ENCODE data around the gene ETV1.
A peak's percentile ranks its signal among the peaks of the same experiment; 100 is the strongest.

The ETV1 gene

DNA sequence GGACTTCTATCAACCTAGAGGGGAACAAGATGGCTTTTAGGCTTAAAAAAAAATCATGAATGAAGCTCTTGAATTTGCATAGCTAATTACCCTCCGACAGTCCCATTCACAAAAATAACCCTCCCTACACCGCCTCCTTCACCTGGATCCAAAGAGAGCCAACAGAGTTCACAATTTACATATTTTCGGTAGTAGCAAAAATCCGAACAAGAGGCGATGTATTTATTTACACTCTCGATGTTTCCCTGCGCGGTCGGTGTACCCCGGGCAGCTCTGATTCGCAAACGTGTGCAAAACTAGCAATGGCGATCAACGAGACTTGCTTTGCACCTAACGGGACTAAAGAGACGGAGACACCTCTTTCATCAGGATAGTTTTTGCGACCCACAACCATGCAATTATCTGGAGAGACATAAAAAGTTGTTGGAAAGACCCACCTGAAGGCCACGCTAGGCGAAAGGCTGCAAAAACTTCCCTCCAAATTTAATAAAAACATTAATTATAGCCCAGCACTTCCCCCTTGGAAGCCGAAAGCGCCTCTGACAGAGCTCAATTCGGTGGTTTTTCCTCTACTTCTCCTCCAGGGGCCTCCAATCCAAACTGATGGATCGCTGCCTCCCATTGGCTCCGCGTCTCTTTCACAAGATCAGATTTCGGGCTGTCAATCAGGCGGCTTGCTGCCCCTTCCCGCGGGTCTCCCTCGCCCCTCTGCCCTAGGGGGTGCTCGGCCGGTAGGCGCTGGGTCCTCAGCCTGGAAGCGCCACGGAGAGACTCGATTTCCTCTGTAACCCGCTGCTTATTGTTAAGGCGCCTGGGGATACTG lies at the start of gene ETV1:
TSS of gene ETV1 (minus strand) at position 541 of the 823 bp plus-strand sequence. CDS start 614 bp downstream, outside the sequence.
- peak; percentile 81 for DNase-seq (ENCODE audit: low spot score)

DNA sequence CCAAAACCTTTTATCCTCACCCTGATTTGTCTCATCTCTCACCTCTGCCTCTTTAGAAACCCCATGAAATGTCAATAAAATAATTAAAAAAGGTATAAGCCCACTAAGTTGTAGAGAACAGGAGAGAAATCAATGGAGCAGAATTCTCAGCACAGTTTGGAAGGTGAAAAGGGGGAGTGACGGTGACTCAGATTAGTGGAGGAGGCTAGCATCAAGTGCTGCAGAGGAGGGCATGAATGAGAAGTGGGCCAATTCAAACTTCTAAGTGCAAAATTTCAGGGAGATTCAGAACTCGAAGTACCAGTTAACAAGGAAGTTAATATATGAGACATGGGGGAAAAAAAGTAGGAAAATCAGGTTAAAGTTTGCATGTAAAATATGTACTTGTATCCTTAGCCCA lies 34.9 kb upstream of the ETV1 start:
- no peak for DNase-seq (ENCODE audit: low spot score)

DNA sequence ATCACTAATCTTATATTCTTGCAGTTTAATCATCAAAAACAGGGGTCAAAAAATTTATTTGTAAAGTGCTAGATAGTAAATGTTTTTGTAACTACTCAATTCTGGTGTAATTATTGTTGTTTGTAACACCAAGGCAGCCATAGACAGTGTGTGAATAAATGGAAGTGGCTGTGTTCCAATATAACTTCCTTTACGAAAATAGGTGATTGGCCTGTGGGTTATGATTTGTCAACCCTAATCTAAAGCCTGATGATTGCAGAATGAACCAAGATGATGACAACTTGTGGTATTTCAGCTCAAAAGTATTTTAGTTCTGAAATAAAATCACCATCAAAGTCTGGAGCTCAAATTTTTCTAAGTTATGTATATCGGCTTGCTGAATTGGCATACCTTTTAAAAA lies 34.4 kb upstream of the ETV1 start:
- DNase-seq (ENCODE audit: low spot score): no peak

DNA sequence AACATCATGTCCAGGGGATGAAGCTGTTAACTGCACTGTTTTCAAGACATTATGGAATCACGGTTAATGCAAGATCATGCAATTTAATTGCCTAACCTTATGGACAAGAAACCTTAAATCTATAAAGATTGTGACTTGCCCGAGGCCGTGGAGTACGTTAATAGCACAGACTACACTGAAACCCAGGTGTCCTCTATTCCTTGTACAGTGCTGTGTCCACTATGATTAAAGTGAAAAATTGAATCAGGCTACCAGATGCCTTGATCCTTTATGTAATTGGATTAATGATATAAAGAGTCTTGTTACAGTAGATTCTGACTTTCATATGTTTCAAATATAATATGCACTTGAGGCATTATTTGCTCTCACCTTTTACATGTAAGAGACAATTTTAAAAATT lies 33.9 kb upstream of the ETV1 start:
- DNase-seq (ENCODE audit: low spot score): no peak

DNA sequence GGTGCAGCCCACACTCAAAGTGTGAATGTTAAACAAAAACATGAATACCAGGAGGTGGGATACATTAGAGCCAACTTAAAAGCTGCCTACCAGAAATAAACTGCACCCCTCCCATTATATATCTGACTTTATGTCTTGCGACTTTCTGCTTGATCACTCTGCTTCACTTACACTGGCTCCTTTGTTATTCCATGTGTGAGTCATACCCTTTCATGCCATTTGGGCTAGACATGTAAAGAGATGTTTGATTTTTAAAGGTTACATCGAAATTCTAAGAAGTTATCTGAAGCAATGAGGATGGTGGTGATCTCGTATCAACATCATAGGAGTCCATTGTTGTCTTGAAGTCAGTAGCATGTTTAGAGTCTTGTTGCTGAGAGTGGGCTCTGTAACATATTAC lies 31.6 kb upstream of the ETV1 start:
- peak; percentile 4 for DNase-seq (ENCODE audit: low spot score)

- DNase-seq (ENCODE audit: low spot score): no peak
Measured at GRCh38 chr7:14020339-14020900, 31.0 kb upstream of the ETV1 start.

DNA sequence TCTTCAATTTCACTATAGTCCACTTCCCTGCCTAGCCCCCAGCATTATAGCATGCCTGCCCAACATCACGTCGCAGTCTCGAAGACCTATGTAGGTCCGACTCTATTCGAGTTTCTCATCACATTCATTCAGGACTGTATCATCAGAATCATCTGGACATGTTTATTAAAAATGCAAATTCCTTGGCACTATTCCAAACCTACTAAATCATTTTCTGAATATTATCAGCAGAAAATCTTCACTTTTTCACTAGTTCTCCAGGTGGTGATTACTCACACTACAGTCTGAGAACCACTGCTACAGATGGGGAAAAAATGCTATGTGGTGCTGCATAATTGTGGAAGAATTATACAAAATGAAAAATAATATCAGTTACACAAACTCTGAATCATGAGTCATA lies 29.3 kb upstream of the ETV1 start:
- DNase-seq (ENCODE audit: low spot score): no peak

DNA sequence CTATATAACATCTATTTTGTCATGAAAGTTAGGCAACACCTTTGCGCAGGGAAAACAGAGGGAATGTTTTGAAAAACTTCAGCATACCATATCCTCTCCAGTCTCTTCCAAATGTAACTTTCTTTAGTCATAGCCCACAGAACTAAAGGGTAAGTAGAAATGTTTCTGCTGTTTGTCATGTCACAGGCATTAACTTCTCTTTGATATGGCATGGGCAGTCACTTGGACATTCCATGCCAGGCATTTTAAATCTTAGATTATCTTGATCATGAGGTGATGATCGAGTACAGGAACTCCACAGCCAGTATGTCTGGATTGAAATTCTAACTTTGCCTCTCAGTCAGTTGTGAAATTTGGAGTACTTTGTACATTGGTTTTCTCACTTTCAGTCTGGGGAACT lies 27.5 kb upstream of the ETV1 start:
- peak; percentile 12 for DNase-seq (ENCODE audit: low spot score)

- no peak for DNase-seq (ENCODE audit: low spot score)
Measured at GRCh38 chr7:14013898-14014297, 24.4 kb upstream of the ETV1 start.

GRCh38 chr7:14009453-14010418 lies 20.3 kb upstream of the ETV1 start:
- DNase-seq (ENCODE audit: low spot score): no peak

GRCh38 chr7:14001139-14001538 lies 11.7 kb upstream of the ETV1 start:
- no peak for DNase-seq (ENCODE audit: low spot score)

DNA sequence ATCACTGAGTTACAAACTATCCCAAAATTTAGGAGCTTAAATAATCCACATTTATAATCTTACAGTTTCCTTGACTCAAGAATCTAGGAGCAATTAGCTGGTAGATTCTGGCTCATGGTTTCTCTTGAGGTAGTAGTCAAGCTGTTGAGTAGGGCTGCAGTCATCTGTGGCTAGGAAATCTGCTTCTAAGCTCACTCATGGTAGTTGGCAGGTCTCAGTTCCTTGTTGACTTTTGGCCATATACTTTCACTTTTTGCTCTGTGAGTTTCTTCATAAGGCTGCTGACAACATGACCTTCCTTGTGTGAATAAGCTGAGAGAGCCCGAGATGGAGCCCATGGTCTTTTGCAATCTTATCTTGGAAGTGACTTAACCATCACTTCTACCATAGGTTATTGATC lies 10.8 kb upstream of the ETV1 start:
- no peak for DNase-seq (ENCODE audit: low spot score)

- DNase-seq (ENCODE audit: low spot score): peak; percentile 27
Measured at GRCh38 chr7:13998866-13999265, 9.4 kb upstream of the ETV1 start.

- no peak for DNase-seq (ENCODE audit: low spot score)
Measured at GRCh38 chr7:13992596-13992964, 3.1 kb upstream of the ETV1 start.

GRCh38 chr7:13991791-13992595 lies 2.5 kb upstream of the ETV1 start:
- DNase-seq (ENCODE audit: low spot score): peak; percentile 10

DNA sequence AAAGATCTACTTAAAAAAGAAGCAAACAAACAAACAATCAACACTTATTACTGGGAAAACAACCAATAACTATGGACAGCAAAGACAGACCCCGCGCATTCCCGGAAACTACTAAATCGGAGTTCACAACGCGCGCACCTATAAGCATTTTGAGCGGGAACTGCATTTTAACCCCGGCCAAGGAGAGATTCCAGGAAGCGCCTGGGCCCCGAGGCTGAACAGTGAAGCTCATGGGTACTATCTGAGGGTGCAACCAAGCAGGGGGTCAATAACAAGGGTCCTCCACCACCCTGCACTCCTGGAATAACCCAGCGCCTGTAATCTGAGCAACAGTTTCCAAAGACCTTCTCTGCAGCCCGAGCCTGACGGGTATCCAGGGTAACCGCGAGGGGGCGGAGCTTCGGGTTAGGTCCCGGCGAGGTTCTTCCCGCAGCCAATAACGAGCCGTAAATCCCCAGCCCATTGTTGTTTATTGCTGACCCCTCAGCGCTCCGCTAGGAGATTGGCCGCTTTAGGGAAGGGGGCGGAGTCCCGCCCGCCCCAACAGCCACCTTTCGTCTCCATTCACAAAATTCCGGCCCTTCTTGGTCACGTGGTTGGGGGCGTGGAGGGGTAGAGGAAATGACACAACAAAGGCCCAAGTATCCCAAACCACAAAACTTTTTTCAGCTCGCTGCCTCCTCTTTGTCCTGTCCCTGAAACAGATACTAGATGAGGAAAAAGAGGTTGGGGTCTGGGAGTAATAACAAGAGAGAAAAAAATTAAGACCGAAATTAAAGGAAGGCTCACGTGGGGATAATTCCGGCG lies 1.7 kb upstream of the ETV1 start:
- peak; percentile 96 for DNase-seq (ENCODE audit: low spot score)

DNA sequence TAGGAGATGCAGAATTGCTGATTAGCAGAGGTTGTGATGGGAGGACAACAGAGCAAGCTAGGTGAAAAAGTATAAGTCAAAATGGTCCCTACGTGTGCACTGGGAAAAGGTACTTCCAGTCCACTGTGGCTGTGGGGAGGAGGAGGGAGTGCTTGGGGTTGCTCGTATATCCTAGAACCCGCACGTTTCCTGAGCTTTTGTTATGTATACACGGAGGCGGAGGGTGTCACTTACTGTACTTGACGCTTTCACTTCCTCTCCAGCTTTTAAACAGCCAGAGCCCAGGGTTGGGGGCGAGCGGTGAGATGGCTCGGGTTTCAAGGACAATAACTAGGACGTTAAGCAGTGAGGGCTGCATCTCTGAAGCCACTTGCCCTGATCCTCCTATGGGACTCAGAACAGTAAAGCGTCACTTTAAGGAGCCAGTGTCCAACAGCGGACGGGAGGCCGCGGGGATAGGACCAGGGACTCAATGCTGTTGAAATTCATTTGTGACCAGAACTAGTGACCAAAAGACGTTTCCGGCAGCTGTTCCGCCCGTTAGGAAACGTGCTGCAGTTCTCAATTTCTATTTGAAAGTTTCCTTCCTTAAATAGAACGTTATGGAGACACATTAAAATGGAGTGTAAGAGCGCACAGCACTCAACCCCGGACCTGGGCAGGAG lies 985 bp upstream of the ETV1 start:
- peak; percentile 15 for DNase-seq (ENCODE audit: low spot score)

DNA sequence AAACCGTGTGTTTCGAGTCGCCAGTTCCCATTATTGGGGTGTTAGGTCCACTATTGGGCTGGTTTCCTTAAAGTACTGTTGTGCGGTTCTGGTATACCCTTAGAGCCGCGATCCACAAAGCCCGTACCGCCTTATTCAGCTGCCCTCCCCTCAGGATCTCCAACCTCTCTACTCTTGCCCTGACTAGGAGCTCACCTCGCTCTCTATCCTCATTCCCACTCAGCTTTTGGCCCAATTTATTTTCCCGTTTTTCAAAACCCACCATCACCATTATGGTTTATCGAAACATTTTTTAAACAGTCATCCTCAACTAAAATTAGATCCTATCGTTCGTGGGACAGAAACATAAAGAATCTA lies 461 bp upstream of the ETV1 start:
- no peak for DNase-seq (ENCODE audit: low spot score)

GRCh38 chr7:13988731-13989125 lies 738 bp downstream of the ETV1 start:
- DNase-seq (ENCODE audit: low spot score): peak; percentile 10

- no peak for DNase-seq (ENCODE audit: low spot score)
Measured at GRCh38 chr7:13988065-13988464, 1.4 kb downstream of the ETV1 start.

GRCh38 chr7:13987395-13987794 lies 2.1 kb downstream of the ETV1 start:
- DNase-seq (ENCODE audit: low spot score): no peak

All from GM03348 (cell line).